GM18508 (cell line): Measurements from ENCODE around the gene HOXC9.

Experiments used
- ATAC-seq: cut with Tn5 transposase; IDR thresholded peaks from one replicate; pipeline ENCODE4 v1.9.1; 2021; ENCODE audit warnings: moderate number of reproducible peaks; ENCODE audit not compliant: insufficient read depth, unreplicated experiment

The HOXC9 gene

GRCh38 chr12:53963005-53963404, 37.0 kb upstream of the HOXC9 start:
- no peak for ATAC-seq

- ATAC-seq, result no peak
Measured at GRCh38 chr12:53963434-53964314, 36.3 kb upstream of the HOXC9 start.

GRCh38 chr12:53964315-53964713, 35.6 kb upstream of the HOXC9 start:
- ATAC-seq, result no peak

- ATAC-seq, result no peak
Measured at GRCh38 chr12:53965281-53966084, 34.5 kb upstream of the HOXC9 start.

- ATAC-seq, result no peak
Measured at GRCh38 chr12:53966085-53966384, 33.9 kb upstream of the HOXC9 start.

- no peak for ATAC-seq
Measured at GRCh38 chr12:53966385-53967133, 33.4 kb upstream of the HOXC9 start.

GRCh38 chr12:53967421-53967925, 32.5 kb upstream of the HOXC9 start:
- no peak for ATAC-seq

GRCh38 chr12:53968214-53969127, 31.5 kb upstream of the HOXC9 start:
- ATAC-seq, result no peak

- no peak for ATAC-seq
Measured at GRCh38 chr12:53969588-53970259, 30.2 kb upstream of the HOXC9 start.

- ATAC-seq, result no peak
Measured at GRCh38 chr12:53970451-53970850, 29.5 kb upstream of the HOXC9 start.

- no peak for ATAC-seq
Measured at GRCh38 chr12:53971129-53971528, 28.8 kb upstream of the HOXC9 start.

GRCh38 chr12:53971686-53972085, 28.3 kb upstream of the HOXC9 start:
- ATAC-seq, result no peak

- ATAC-seq, result no peak
Measured at GRCh38 chr12:53972152-53972702, 27.7 kb upstream of the HOXC9 start.

GRCh38 chr12:53972722-53973235, 27.2 kb upstream of the HOXC9 start, which contains the start of gene HOXC11:
TSS of gene HOXC11 (plus strand) at chr12:53973126. CDS start at chr12:53973242, 116 bp downstream.
- ATAC-seq, result no peak

GRCh38 chr12:53973236-53974042, 26.5 kb upstream of the HOXC9 start:
- ATAC-seq, result no peak

- ATAC-seq, result no peak
Measured at GRCh38 chr12:53974084-53975063, 25.6 kb upstream of the HOXC9 start, which contains the start of gene HOTAIR. TSS of gene HOTAIR (minus strand) at chr12:53974954.
